HCT116 (cell line): ENCODE measurements around the gene PPT2.

Experiments
- POLR2A ChIP-seq: IDR thresholded peaks from 2 replicates; pipeline ENCODE4 v1.7.0; 2011; ENCODE audit warnings: borderline replicate concordance; ENCODE audit not compliant: insufficient read depth, insufficient read length; ENCODE audit errors: extremely low read depth
- YY1 ChIP-seq: IDR thresholded peaks from 2 replicates; pipeline ENCODE4 v1.6.1; 2011; ENCODE audit warnings: low read length, low read depth, moderate library complexity, mild to moderate bottlenecking; ENCODE audit not compliant: insufficient replicate concordance; ENCODE audit errors: extremely low read depth

- TF ChIP-seq YY1, result no peak
- TF ChIP-seq POLR2A, result no peak
Observed at GRCh38 chr6:32174416-32174815, 20.5 kb downstream of the PPT2 start.
